ENCODE results near the gene PSORS1C1. TPM values are rescaled to one million over a fixed set of nuclear protein-coding genes. Genes with fewer than 3 reads are reported as not detected.

The PSORS1C1 gene
- total and polyA plus RNA-seq, 7 experiments from 2014 or later = not detected

Other genes starting within 250 kb of the PSORS1C1 start
- gene DDR1, start 230.3 kb upstream of the PSORS1C1 start, total RNA-seq = 10 to 100 TPM; 13.7 to 23.8 (median 18.6) TPM
- gene DDR1, start 230.3 kb upstream of the PSORS1C1 start, polyA plus RNA-seq = 1 to 10 TPM; 1.8 to 8.6 TPM
- 10 to 100 TPM; 18.8 to 42.3 (median 32.2) TPM for gene GTF2H4, start 206.6 kb upstream of the PSORS1C1 start, total RNA-seq
- 10 to 100 TPM in 1 of 2 donors, 1 to 10 TPM in 1; 8.0 to 12.1 TPM for gene GTF2H4, start 206.6 kb upstream of the PSORS1C1 start, polyA plus RNA-seq
- gene VARS2, start 200.6 kb upstream of the PSORS1C1 start, total RNA-seq = 10 to 100 TPM; 22.2 to 47.3 (median 37.9) TPM
- gene VARS2, start 200.6 kb upstream of the PSORS1C1 start, polyA plus RNA-seq = 10 to 100 TPM; 17.1 to 18.9 TPM
- gene SFTA2, start 182.6 kb upstream of the PSORS1C1 start, total RNA-seq = not detected
- gene SFTA2, start 182.6 kb upstream of the PSORS1C1 start, polyA plus RNA-seq = under 1 TPM in 1 of 2 donors, not detected in 1; 0.34 TPM
- not detected for gene MUCL3, start 173.8 kb upstream of the PSORS1C1 start, total RNA-seq
- gene MUCL3, start 173.8 kb upstream of the PSORS1C1 start, polyA plus RNA-seq = not detected
- not detected for gene MUC21, start 131.1 kb upstream of the PSORS1C1 start, total RNA-seq
- not detected for gene MUC21, start 131.1 kb upstream of the PSORS1C1 start, polyA plus RNA-seq
- not detected for gene MUC22, start 104.3 kb upstream of the PSORS1C1 start, total RNA-seq
- not detected for gene MUC22, start 104.3 kb upstream of the PSORS1C1 start, polyA plus RNA-seq
- gene C6orf15, start 2.2 kb upstream of the PSORS1C1 start, total RNA-seq = not detected
- not detected for gene C6orf15, start 2.2 kb upstream of the PSORS1C1 start, polyA plus RNA-seq
- not detected for gene CDSN, start 5.6 kb downstream of the PSORS1C1 start, total RNA-seq
- gene CDSN, start 5.6 kb downstream of the PSORS1C1 start, polyA plus RNA-seq = not detected
- gene PSORS1C2, start 24.3 kb downstream of the PSORS1C1 start, total RNA-seq = not detected
- not detected for gene PSORS1C2, start 24.3 kb downstream of the PSORS1C1 start, polyA plus RNA-seq
- 10 to 100 TPM; 20.1 to 46.4 (median 35.5) TPM for gene CCHCR1, start 43.0 kb downstream of the PSORS1C1 start, total RNA-seq
- 10 to 100 TPM in 1 of 2 donors, 1 to 10 TPM in 1; 6.9 to 11.1 TPM for gene CCHCR1, start 43.0 kb downstream of the PSORS1C1 start, polyA plus RNA-seq
- 10 to 100 TPM in 1 of 5 experiments, 1 to 10 TPM in 4; 4.3 to 78.9 (median 9.4) TPM for gene TCF19, start 43.8 kb downstream of the PSORS1C1 start, total RNA-seq
- 1 to 10 TPM; 9.4 to 9.7 TPM for gene TCF19, start 43.8 kb downstream of the PSORS1C1 start, polyA plus RNA-seq
- under 1 TPM in 1 of 5 experiments, not detected in 4; 0.46 TPM for gene POU5F1, start 55.9 kb downstream of the PSORS1C1 start, total RNA-seq
- gene POU5F1, start 55.9 kb downstream of the PSORS1C1 start, polyA plus RNA-seq = under 1 TPM in 1 of 2 donors, not detected in 1; 0.18 TPM
- 1,000 to 10,000 TPM; 1,349 to 2,513 (median 1,489) TPM for gene HLA-C, start 157.3 kb downstream of the PSORS1C1 start, total RNA-seq
- 1,000 to 10,000 TPM; 2,614 to 2,874 TPM for gene HLA-C, start 157.3 kb downstream of the PSORS1C1 start, polyA plus RNA-seq
- gene HLA-B, start 242.4 kb downstream of the PSORS1C1 start, total RNA-seq = 1,000 to 10,000 TPM; 5,136 to 7,364 (median 5,516) TPM
- 1,000 to 10,000 TPM; 5,467 to 7,459 TPM for gene HLA-B, start 242.4 kb downstream of the PSORS1C1 start, polyA plus RNA-seq

Data from naive thymus-derived CD4-positive, alpha-beta T cell (primary cell).